Lower lobe of right lung (tissue), 2 donors: ENCODE results near the gene FBXW7. TPM values are rescaled to one million over a fixed set of nuclear protein-coding genes. Genes with fewer than 3 reads are reported as not detected.

Experiments used
- ATAC-seq, 2 donors: fragments of 200-7000 bp; cut with Tn5 transposase; one replicate each; pipeline ENCODE4 v1.9.1; 2020 to 2022; ENCODE audit warnings: mild to moderate bottlenecking in 2 of 2, moderate library complexity in 2 of 2
- DNase-seq: peaks from one replicate; pipeline ENCODE4 v3.0.0-alpha.2; 2020
- H3K27ac ChIP-seq: fragments of 200-600 bp; one replicate; pipeline ENCODE4 v1.8.0; 2022
- H3K27me3 ChIP-seq: fragments of 200-600 bp; one replicate; pipeline ENCODE4 v1.8.0; 2022; ENCODE audit warnings: low read depth
- H3K36me3 ChIP-seq: fragments of 200-600 bp; one replicate; pipeline ENCODE4 v1.8.0; 2022; ENCODE audit warnings: mild to moderate bottlenecking
- H3K4me1 ChIP-seq: fragments of 200-600 bp; one replicate; pipeline ENCODE4 v1.8.0; 2022
- H3K4me3 ChIP-seq: fragments of 200-600 bp; one replicate; pipeline ENCODE4 v1.8.0; 2022; ENCODE audit warnings: mild to moderate bottlenecking
- H3K9me3 ChIP-seq: fragments of 200-600 bp; one replicate; pipeline ENCODE4 v1.8.0; 2022
- CTCF ChIP-seq: fragments of 200-600 bp; IDR thresholded peaks from one replicate; pipeline ENCODE4 v1.8.0; 2022; ENCODE audit warnings: antibody characterized with exemption, mild to moderate bottlenecking
- intact Hi-C: fragments of 100-400 bp; cut with DNase I; formaldehyde crosslinking; loops from one replicate; pipeline ENCODE4 v1.11.0; 2022
- total RNA-seq: library from RNA; stranded (reverse); fragmentation: NEBNext Ultra II Directional; extraction: Animal tissue kit (Norgen Biotek cat#: 25700); gene quantifications from one replicate; pipeline ENCODE4 v1.2.1, GENCODE V29; 2021
- donor health status: DM: no; HTN: yes; CAD: no; lungs with severe emphysema.

Gene FBXW7
- total RNA-seq, 1 donor from 2014 or later = 39.6 TPM

- Histone ChIP-seq H3K9me3 (no peaks in the 10 kb centered on the region), H3K36me3 (no peaks in the 10 kb centered on the region), H3K4me1 (no peaks in the 10 kb centered on the region), H3K27me3 (no peaks in the 10 kb centered on the region), H3K4me3 (no peak overlapping the region), H3K27ac (no peak overlapping the region)
- TF ChIP-seq CTCF = no peak
- intact Hi-C loops = no loop called here
- DNase-seq (no peak), ATAC-seq (no peak)
These were observed 234.5 kb downstream of the FBXW7 start for GRCh38 chr4:152301381-152301780.

GRCh38 chr4:152299553-152299952 lies 236.3 kb downstream of the FBXW7 start:
- Histone ChIP-seq H3K4me3 (no peak overlapping the region), H3K27me3 (no peaks in the 10 kb centered on the region), H3K36me3 (no peaks in the 10 kb centered on the region), H3K4me1 (no peaks in the 10 kb centered on the region), H3K27ac (no peak overlapping the region), H3K9me3 (no peaks in the 10 kb centered on the region)
- no peak for ATAC-seq
- no peak for DNase-seq
- intact Hi-C loops = no loop called here
- TF ChIP-seq CTCF = no peak

DNA sequence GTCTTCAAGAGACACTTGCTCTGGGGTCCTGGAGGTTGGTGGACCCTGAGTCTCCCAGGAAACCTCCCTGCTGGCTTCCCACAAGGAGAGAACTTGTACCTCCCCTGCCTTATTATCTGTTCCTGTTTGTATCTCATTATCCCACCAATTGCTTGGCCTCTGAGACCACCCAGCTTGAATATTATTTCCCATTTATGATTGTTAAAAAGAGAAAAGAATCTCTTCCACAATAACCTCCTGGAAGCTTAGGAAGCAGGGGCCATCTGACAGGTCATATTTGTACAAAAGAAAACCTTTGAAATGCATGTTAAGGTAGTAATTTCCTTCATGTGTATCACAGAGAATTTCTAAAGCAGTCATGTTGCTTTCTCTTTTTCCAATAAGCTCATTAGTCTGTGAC lies 239.5 kb downstream of the FBXW7 start:
- Histone ChIP-seq H3K9me3 (no peaks in the 10 kb centered on the region), H3K4me3 (no peak overlapping the region), H3K27ac (no peak overlapping the region), H3K36me3 (no peaks in the 10 kb centered on the region), H3K27me3 (no peaks in the 10 kb centered on the region), H3K4me1 (no peaks in the 10 kb centered on the region)
- intact Hi-C loops = no loop called here
- DNase-seq (no peak), ATAC-seq (no peak)
- no peak for TF ChIP-seq CTCF

GRCh38 chr4:152294765-152295164 lies 241.1 kb downstream of the FBXW7 start:
- H3K27ac ChIP-seq = no peak overlapping the region
- no peak for DNase-seq
- ATAC-seq = no peak
- intact Hi-C loops = no loop called here
- no peaks in the 10 kb centered on the region for H3K4me1 ChIP-seq
- TF ChIP-seq CTCF = no peak
- H3K36me3 ChIP-seq = no peaks in the 10 kb centered on the region
- H3K9me3 ChIP-seq = no peaks in the 10 kb centered on the region
- H3K27me3 ChIP-seq = no peaks in the 10 kb centered on the region
- no peak overlapping the region for H3K4me3 ChIP-seq

DNA sequence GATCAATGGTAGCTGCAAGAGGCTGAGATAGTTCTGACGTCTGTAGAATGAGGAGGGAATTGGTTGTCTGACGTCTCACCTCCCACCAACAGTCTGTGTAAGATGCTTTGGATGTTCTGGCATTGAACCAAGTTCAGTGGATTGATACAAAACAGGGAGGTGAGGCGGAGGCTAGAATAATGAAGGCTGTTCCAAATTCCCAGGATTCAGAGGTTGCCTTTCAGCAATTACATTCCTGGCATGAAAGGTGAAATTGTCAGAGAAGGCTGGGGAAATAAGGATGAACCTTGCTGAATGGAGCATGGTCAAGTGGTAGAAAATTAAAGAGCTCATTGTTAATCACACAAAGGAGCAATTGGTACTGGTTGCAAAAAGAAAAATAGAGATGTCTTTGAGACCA lies 241.6 kb downstream of the FBXW7 start:
- Histone ChIP-seq H3K4me3 (no peak overlapping the region), H3K27me3 (no peaks in the 10 kb centered on the region), H3K27ac (no peak overlapping the region), H3K36me3 (no peaks in the 10 kb centered on the region), H3K9me3 (no peaks in the 10 kb centered on the region), H3K4me1 (no peaks in the 10 kb centered on the region)
- intact Hi-C loops = no loop called here
- DNase-seq = no peak
- TF ChIP-seq CTCF = no peak
- no peak for ATAC-seq

DNA sequence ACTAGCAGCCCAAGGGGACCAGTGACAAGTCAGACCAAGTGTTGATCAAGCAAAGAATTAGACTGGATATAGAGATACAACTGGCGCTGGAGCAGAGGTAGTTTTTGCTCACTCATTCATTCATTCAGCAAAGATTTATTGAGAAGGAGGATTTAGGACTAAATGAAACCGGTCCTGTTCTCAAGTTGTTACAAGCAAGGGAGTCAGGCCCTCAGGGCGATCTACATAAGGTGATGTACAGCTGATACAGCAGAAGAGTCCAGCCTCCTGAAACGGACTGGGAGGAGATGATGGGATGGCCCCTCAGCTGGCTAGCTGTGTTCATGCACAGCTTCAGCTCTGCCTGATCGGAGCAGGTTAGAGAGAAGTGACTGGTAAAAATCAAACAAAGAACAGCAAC lies 242.4 kb downstream of the FBXW7 start:
- Histone ChIP-seq H3K27me3 (no peaks in the 10 kb centered on the region), H3K9me3 (no peaks in the 10 kb centered on the region), H3K36me3 (no peaks in the 10 kb centered on the region), H3K4me3 (no peak overlapping the region), H3K27ac (no peak overlapping the region), H3K4me1 (no peaks in the 10 kb centered on the region)
- DNase-seq (no peak), ATAC-seq (no peak)
- no peak for TF ChIP-seq CTCF
- intact Hi-C loops = no loop called here
